GM10266 (cell line): ENCODE data around the gene FES.

Experiments used
- DNase-seq: peaks from one replicate; pipeline ENCODE4 v3.0.0; 2012; ENCODE audit errors: extremely low spot score
- CTCF ChIP-seq: IDR thresholded peaks from 2 replicates; pipeline ENCODE4 v1.5.1; 2012; ENCODE audit warnings: mild to moderate bottlenecking, low read depth; ENCODE audit not compliant: control insufficient read depth, insufficient read depth; ENCODE audit errors: missing control alignments

The FES gene

GRCh38 chr15:90851940-90852339, 32.4 kb upstream of the FES start:
- TF ChIP-seq CTCF = no peak

GRCh38 chr15:90855139-90855538, 29.2 kb upstream of the FES start:
- no peak for TF ChIP-seq CTCF
- no peak for DNase-seq

More at GRCh38 chr15:90851940-90852339, 32.4 kb upstream of the FES start:
- DNase-seq = no peak

GRCh38 chr15:90857337-90857736, 27.0 kb upstream of the FES start:
- no peak for TF ChIP-seq CTCF

GRCh38 chr15:90857883-90858443, 26.3 kb upstream of the FES start:
- DNase-seq = no peak
- TF ChIP-seq CTCF = no peak

More at GRCh38 chr15:90857337-90857736, 27.0 kb upstream of the FES start:
- DNase-seq = no peak

GRCh38 chr15:90859234-90860131, 24.8 kb upstream of the FES start:
- DNase-seq = no peak
- TF ChIP-seq CTCF = no peak

- DNase-seq = no peak
- TF ChIP-seq CTCF = no peak
These were observed 23.9 kb upstream of the FES start for GRCh38 chr15:90860450-90860849.
